AG10803 (cell line): ENCODE data around the gene DHRS1.

ENCODE experiments used
- DNase-seq: peaks from one replicate; pipeline ENCODE4 v3.0.0; 2010; ENCODE audit warnings: low read depth
- H3K4me3 ChIP-seq: 2 replicates; pipeline ENCODE4 v1.5.1; 2011; ENCODE audit warnings: mild to moderate bottlenecking, low read length, control low read depth
- TF ChIP-seq, protein P1 (sequence below): conservative IDR thresholded peaks from 2 replicates; pipeline ENCODE4 v1.5.1; 2011; ENCODE audit warnings: mild to moderate bottlenecking, low read length, control low read depth, inconsistent platforms

DHRS1 gene

DNA sequence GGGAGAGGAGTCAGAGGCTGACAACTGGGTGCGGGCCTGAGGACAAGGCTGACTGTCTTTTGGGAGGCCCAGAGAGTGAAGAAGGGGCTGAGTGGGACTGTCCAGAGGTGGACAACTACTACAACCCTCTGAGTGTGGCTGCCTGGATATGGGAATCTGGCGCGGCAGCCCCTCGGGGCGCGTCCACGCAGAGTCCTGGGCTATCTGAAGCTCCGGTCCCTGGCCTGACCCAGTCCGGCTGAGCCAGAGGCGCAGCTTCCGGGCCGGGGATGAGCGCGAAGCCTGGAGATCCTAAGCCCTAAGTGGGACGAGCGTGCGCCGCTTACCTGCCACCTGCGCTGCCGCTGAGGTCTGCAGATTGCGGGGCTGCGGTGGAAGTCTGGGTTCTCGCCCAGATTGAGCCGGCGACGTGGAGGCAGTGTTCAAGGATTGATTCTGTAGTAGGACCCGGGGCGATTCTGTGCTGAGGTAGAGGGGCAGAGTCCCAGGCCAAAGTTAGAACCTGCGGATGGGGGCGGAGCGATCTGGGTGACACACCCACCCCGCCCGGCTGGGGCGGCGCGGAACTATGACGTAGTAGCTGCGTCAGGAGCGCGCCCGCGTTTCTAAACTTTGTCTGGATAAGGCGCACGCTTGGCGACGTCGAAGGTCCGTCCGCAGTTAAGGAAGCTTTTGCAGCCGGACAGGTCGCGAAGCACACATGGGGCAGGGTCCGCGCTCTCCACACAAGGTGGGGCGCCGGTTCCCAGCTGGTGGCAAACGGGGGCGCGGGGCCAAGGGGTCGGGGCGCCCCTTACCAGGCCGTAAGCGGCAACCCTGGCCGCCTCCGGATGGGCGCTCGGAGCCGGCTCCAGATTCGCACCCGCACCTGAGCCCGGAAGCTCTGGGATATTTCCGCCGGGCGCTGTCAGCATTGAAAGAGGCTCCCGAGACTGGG is at the start of gene DHRS1, which contains the start of gene NOP9:
DHRS1 (minus strand) TSS at position 526 of the 937 bp plus-strand sequence. CDS start 674 bp downstream, outside the sequence.
NOP9 (plus strand) TSS at position 596 of the 937 bp plus-strand sequence; CDS start at position 701, 105 bp downstream.
- DNase-seq: peak; percentile 79
- peak within 1 kb of the TSS; percentile 99 for H3K4me3 ChIP-seq
- TF ChIP-seq, protein P1, sequence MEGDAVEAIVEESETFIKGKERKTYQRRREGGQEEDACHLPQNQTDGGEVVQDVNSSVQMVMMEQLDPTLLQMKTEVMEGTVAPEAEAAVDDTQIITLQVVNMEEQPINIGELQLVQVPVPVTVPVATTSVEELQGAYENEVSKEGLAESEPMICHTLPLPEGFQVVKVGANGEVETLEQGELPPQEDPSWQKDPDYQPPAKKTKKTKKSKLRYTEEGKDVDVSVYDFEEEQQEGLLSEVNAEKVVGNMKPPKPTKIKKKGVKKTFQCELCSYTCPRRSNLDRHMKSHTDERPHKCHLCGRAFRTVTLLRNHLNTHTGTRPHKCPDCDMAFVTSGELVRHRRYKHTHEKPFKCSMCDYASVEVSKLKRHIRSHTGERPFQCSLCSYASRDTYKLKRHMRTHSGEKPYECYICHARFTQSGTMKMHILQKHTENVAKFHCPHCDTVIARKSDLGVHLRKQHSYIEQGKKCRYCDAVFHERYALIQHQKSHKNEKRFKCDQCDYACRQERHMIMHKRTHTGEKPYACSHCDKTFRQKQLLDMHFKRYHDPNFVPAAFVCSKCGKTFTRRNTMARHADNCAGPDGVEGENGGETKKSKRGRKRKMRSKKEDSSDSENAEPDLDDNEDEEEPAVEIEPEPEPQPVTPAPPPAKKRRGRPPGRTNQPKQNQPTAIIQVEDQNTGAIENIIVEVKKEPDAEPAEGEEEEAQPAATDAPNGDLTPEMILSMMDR: no peak

DNA sequence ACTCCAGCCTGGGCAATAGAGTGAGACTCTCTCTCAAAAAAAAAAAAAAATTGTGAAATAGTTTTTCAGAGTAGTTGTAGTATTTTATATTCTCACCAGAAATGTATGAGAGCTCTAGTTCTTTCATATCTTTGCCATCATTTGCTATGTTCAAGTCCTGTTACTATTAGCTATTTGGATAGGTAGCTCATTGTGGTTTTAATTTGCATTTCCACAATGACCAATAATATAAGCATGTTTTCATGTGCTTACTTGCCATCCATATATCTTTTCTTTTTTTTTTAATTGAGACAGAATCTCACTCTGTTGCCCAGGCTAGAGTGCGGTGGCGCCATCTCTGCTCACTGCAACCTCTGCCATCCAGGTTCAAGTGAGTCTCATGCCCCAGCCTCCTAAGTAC is 48.6 kb upstream of the DHRS1 start:
- DNase-seq: no peak
- H3K4me3 ChIP-seq: no peak overlapping the region
- TF ChIP-seq, protein P1: no peak

DNA sequence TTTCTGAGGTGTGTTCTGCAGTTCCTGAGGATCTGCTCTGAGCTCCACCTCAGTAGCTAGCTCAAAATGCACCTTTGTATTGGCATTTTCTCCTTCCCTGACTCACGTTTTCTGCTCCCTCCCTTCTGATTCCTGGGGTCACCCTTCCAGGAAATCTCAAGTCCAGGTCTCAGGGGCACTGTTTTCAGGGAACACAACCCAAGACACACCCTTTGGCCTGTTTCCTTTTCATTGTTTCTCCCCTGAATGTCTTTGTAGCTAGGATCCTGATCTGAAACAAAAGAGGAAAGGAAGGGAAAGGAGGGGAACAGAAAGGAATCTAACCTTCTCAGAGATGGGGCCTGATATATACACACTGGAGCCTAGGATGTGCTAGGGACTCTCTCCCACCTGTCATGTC is 47.6 kb upstream of the DHRS1 start:
- DNase-seq: no peak
- no peak overlapping the region for H3K4me3 ChIP-seq
- TF ChIP-seq, protein P1: no peak

DNA sequence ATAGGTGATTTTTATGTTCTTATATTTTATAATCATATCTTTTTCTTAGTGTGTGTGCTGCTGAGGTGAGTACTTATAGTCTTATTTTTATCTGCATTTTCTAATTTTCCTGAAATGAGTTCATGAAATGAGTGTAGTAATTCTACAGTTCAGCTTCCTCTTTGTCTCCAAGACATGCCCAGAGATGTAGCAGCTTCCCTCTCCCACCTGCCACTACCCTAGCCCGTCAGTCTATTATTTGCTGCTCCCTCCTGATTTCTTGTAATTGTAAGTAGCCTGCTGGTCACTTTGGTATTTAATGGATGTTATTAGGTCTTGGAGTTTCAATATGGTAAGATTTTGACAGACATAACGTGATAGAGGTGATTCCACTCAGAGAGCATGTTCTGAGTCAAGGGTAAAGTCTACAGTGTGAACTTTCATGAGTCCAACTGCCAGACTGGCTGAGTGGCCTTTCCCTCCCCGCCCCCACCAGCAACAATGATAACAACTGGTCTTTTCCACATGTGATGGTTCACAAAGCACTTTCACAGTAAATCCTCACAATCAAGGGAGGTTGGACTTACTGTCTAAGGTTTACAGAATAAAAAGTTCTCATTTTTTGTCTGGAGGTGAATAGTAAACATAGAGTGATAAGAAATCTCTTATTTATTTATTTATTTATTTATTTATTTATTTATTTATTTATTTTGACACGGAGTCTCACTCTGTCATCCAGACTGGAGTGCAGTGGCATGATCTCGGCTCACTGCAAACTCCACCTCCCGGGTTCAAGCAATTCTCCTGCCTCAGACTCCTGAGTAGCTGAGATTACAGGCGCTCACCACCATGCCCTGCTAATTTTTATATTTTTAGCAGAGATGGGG is 44.4 kb upstream of the DHRS1 start:
- TF ChIP-seq, protein P1: no peak
- H3K4me3 ChIP-seq: no peak overlapping the region
- DNase-seq: no peak

DNA sequence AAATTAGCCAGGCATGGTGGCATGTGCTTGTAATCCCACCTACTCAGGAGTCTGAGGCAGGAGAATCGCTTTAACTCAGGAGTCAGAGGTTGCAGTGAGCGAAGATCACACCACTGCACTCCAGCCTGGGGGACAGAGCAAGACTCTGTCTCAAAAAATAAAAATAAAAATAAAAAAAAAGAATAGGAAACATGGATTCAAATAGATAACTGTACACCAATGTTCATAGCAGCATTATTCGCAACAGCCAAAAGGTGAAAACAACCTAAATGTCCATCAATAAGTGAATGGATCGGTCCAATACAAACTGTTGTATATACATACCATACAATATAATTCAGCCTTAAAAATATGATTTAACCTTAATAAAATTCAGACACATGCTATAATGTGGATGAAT is 43.3 kb upstream of the DHRS1 start:
- DNase-seq: no peak
- TF ChIP-seq, protein P1: no peak
- no peak overlapping the region for H3K4me3 ChIP-seq

DNA sequence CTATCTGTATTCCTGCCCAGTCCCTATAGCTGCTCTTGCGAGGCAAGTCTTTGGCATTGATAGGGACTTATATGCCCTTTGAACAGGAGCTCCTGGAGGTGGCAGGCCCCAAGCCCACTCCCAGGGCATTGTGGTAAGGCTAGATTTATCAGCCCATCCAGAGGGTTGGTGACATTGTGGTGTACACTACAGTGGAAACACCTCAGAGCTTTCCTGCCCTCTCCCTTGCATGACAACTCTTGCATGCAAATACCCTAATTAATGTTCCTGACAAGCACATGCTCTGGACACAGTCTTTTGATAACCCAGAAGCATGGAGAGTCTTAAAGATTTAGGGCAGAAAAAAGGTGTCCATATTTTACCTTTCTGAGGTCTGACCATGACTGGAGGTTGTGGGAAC is 41.0 kb upstream of the DHRS1 start:
- no peak for DNase-seq
- no peak overlapping the region for H3K4me3 ChIP-seq
- TF ChIP-seq, protein P1: no peak
